ENCODE measurements around the gene PTPN13. TPM values are rescaled to one million over a fixed set of nuclear protein-coding genes. Genes with fewer than 3 reads are reported as not detected.
"Not testable (repeated sequence)": the region's sequence is repeated elsewhere in the genome, so short reads cannot be mapped to it uniquely, and the experiment has no call there.

Gene PTPN13
- total RNA-seq, 2 donors from 2014 or later: 4.3 to 4.8 TPM

- DNase-seq (no peak), ATAC-seq (no peak)
- intact Hi-C loops (cut with DNase I, micrococcal nuclease): no loop called here
These were observed 91.3 kb downstream of the PTPN13 start for GRCh38 chr4:86685401-86685800.

DNA sequence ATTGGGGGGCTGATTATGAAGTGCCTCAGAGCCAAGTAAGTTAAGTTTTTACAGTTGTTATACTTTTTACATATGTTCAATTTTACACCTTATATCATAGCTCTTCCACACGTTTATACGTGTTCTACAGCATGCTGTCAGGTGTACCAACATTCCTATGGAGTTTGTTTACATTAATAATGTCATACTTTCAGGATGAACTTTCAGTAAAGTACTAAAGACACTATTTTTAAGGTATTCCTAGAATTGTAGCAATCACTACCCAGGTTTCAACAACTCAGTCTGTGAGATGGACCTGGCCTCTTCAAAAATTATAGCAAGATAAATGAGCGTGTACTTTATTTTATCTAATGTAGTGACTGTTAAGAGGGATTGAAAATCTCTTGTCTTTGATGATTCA, 92.6 kb downstream of the PTPN13 start:
- no peak for ATAC-seq

DNA sequence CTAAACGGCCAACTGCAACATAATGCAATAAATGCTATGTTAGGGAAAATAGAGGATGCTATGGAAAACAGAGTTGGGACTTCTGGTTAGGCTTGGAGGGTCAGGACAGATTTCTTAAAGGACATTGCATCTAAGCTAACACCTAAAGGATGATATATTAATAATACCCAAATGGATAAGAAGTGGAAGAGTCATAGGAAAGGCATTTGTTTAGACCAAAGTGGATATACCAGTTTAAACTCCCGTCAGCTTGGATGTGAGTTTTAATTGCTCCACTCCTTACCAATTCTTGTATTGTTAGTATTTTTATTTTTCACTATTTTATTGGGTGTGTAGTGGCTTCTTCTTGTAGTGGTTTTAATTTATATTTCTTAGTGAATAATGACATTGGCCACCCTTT, 93.9 kb downstream of the PTPN13 start:
- intact Hi-C loops (cut with DNase I, micrococcal nuclease): no loop called here
- ATAC-seq: no peak
- no peak for DNase-seq

More for the DNA sequence above, 92.6 kb downstream of the PTPN13 start:
- intact Hi-C loops (cut with DNase I, micrococcal nuclease): no loop called here
- no peak for DNase-seq

GRCh38 chr4:86704601-86705000, 110.5 kb downstream of the PTPN13 start:
- intact Hi-C loops (cut with DNase I, micrococcal nuclease): no loop called here
- ATAC-seq (no peak), DNase-seq (no peak)

GRCh38 chr4:86706923-86707597, 112.9 kb downstream of the PTPN13 start:
- DNase-seq: no peak
- peak; percentile 49 for ATAC-seq
- intact Hi-C loops (cut with DNase I, micrococcal nuclease): no loop called here

DNA sequence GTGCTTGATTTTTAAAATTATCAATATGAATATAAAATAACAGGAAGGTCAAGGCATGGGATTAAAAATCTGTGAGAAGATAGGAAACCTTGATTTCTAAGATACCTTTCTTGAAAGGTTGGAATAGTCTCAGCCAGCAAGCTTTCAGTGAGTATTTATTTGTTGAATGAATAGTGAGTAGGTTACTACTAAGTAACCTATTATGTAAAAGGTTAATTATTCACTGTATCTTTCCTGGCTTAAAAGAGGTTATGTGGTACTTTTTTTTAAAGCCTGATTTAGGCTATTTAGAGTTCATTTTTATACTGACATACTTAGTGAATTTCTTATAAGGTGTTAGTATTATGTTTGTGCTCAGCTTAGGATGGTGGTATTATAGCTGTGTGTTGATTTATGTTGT, 123.5 kb downstream of the PTPN13 start:
- DNase-seq: no peak
- no peak for ATAC-seq
- intact Hi-C loops (cut with DNase I, micrococcal nuclease): no loop called here

DNA sequence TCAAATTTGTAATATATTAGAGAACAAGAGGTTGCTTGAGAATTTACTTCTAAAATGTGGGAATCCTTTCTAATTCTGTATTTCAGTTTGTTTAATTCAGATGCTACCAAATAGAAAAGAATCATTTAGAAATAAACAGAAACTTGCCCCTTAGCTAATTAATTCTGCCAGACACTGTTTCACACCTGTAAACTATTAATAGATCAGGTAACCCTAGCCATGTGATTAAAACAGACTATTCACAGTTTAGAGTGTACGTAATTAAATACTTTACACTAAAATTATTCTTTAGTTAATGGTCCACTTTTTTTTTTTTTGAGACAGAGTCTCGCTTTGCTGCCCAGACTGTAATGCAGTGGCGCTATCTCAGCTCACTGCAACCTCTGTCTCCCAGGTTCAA, 124.0 kb downstream of the PTPN13 start:
- intact Hi-C loops (cut with DNase I, micrococcal nuclease): no loop called here
- ATAC-seq (no peak), DNase-seq (no peak)

GRCh38 chr4:86719149-86719548, 125.0 kb downstream of the PTPN13 start:
- intact Hi-C loops (cut with DNase I, micrococcal nuclease): not testable (repeated sequence)

DNA sequence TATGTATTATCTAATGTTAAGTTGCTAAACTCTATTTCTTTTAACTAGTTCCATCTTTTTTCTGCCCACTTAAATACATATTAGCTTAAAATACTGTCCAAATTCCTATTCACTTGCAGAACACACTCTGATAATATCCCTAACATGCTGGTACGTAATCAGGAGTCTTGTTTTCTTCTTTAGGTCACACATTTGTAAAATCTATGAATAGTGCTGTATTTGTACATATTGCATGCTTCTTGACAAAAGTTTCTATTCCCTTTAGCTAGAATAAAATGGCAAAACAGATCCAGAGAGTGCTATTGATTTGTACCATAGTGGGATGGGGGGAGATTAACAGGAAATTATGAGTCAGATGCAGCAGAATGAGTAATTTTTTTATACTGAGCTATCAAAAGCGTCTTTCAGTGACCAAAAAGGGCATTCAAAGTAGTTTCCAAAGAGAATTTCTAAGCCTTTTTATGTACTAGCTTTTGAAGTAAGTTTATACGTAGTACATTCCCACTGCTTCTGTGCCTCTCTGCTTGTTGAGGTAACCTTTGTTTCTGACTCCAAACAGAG, 126.5 kb downstream of the PTPN13 start:
- intact Hi-C loops (cut with DNase I, micrococcal nuclease): no loop called here
- ATAC-seq (no peak), DNase-seq (no peak)

More at GRCh38 chr4:86719149-86719548, 125.0 kb downstream of the PTPN13 start:
- ATAC-seq, DNase-seq: not testable (repeated sequence)

GRCh38 chr4:86721412-86721811, 127.3 kb downstream of the PTPN13 start:
- ATAC-seq: no peak
- intact Hi-C loops (cut with DNase I, micrococcal nuclease): no loop called here
- no peak for DNase-seq

- DNase-seq (no peak), ATAC-seq (no peak)
- intact Hi-C loops (cut with DNase I, micrococcal nuclease): no loop called here
These were observed 136.2 kb downstream of the PTPN13 start for GRCh38 chr4:86730310-86730709.

DNA sequence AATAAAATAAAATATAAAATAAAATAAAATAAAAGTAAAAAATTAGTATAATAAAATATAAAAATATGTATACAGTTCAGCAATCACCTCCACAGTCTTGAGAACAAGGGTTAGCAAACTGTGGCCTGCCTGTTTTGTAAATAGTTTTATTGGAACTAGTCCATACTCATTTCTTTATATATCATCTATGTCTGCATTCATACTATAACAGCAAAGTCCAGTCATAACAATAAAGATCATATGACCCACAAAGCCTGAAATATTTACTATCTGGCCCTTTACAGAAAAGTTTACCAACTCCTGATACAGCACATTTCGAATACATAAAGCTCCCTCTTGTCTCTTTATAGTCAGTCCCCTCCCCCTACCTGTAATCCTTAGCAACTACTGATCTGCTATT, 143.1 kb downstream of the PTPN13 start:
- intact Hi-C loops (cut with DNase I, micrococcal nuclease): no loop called here
- ATAC-seq: peak; percentile 91
- DNase-seq: no peak

DNA sequence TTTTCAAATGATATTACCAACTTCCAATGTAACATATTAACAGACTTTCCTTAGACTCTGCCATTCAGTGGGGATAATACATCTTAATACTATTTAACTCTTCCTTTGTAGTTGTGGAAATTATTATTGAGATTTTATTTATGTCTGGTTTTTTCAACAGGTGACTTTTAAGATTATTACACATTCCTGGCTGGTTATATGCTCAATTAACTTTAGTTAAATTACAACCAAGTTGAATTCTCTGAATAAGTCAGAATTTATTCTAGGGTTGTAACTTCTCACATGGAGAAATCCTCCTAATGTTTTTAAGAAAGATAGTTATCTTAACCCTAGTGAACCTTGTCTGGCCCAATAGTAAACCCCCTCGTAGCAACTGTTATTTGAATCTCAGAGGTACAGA, 147.7 kb downstream of the PTPN13 start:
- intact Hi-C loops (cut with DNase I, micrococcal nuclease): no loop called here
- DNase-seq: no peak
- no peak for ATAC-seq

DNA sequence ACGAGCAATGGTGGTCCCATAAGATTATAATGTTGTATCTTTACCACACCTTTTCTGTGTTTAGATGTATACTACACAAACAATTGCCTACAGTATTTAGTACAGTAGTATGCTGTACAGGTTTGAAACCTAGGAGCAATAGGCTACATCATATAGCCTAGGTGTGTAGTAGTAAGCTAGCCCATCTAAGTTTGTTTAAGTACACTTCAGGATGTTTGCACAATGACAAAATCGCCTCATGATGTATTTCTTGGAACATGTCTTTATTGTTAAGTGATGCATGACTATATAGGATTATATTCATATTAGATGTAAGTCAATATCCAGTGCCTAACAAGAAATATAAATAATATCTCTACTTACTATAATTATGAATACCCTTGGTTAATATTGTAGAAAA, 150.5 kb downstream of the PTPN13 start:
- ATAC-seq (no peak), DNase-seq (no peak)
- intact Hi-C loops (cut with DNase I, micrococcal nuclease): no loop called here

DNA sequence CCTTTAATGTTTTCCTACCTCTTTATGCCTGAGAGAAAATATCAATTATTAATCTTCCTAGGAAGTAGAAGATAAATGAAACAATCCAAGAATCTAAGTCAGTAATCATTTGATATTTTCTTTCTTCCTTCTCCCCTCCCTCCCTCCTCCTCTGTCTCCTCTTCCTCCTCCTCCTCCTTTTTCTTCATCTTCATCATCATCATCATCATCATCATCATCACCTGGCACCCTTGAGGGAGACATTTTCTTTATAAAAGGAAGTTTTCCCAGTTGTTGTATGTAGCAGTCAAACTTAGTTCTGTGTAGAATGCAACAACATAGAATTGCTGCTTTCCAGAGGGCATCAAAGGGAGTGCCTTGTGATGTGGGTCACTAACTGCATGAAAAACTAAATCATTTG, 155.0 kb downstream of the PTPN13 start:
- ATAC-seq (no peak), DNase-seq (no peak)
- intact Hi-C loops (cut with DNase I, micrococcal nuclease): no loop called here

DNA sequence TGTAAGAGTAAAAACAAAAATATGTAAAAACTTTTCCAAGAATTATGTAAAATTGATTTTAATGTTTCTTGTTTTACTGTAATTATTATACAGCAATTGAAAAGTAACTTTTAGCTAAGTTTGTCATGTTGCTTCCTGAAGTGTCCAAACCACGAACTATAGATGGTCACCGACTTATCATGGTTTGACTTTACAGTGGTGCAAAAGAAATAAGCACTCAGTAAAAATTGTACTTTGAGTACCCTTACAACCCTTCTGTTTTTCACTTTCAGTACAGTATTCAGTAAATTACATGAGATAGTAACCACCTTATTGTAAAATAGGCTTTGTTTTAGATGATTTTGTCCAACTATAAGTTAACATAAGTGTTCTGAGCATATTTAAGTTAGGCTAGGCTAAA, 161.3 kb downstream of the PTPN13 start:
- ATAC-seq (no peak), DNase-seq (no peak)
- intact Hi-C loops (cut with DNase I, micrococcal nuclease): no loop called here

DNA sequence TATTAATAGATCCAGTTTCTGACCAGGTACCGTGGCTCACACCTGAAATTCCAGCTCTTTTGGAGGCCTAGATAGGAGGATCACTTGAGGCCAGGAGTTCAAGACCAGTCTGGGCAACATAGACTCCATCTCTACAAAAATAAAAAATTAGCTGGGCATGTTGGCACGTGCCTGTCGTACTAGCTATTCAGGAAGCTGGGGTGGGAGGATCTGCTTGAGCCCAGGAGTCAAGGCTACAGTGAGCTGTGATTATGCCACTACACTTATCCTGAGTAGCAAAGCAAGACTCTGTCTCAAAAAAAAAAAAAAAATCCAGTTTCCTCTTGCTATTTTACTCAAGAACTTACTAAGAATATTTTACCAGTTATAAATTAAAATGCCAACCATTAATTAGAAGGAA, 163.4 kb downstream of the PTPN13 start:
- no peak for DNase-seq
- ATAC-seq: no peak
- intact Hi-C loops (cut with DNase I, micrococcal nuclease): no loop called here

GRCh38 chr4:86759298-86759697, 165.2 kb downstream of the PTPN13 start:
- intact Hi-C loops (cut with DNase I, micrococcal nuclease): no loop called here
- DNase-seq: no peak
- no peak for ATAC-seq

GRCh38 chr4:86762649-86763048, 168.5 kb downstream of the PTPN13 start:
- intact Hi-C loops (cut with DNase I, micrococcal nuclease): no loop called here
- DNase-seq: no peak
- no peak for ATAC-seq

GRCh38 chr4:86769794-86770193, 175.7 kb downstream of the PTPN13 start:
- intact Hi-C loops (cut with DNase I, micrococcal nuclease): no loop called here
- DNase-seq: no peak
- ATAC-seq: no peak

GRCh38 chr4:86771141-86771540, 177.0 kb downstream of the PTPN13 start:
- intact Hi-C loops (cut with DNase I, micrococcal nuclease): no loop called here
- no peak for ATAC-seq
- no peak for DNase-seq

Data from left colon (tissue), 2 donors.